SK-N-SH treated with all-trans-retinoic acid at 6 μM for 48 hours (cell line): ENCODE measurements around the gene CARD14.

Experiments
- ATAC-seq: fragments of 200-7000 bp; cut with Tn5 transposase; 3 replicates; pipeline ENCODE4 v1.9.1; 2020; ENCODE audit warnings: mild to moderate bottlenecking, moderate library complexity
- ARNTL ChIP-seq: fragments of 450-650 bp; formaldehyde crosslinking; IDR thresholded peaks from 2 replicates; pipeline ENCODE4 v1.5.0; 2020; ENCODE audit warnings: low read depth, mild to moderate bottlenecking, moderate library complexity, borderline replicate concordance
- BACH2 ChIP-seq: fragments of 250-450 bp; sonication (Bioruptor Pico); IDR thresholded peaks from 2 replicates; pipeline ENCODE4 v1.9.0; 2021; ENCODE audit warnings: mild to moderate bottlenecking, borderline replicate concordance
- CSDC2 ChIP-seq: fragments of 250-450 bp; sonication (Bioruptor Pico); IDR thresholded peaks from 2 replicates; pipeline ENCODE4 v1.5.0; 2020; ENCODE audit warnings: mild to moderate bottlenecking, moderate library complexity
- CSRNP3 ChIP-seq: fragments of 250-450 bp; sonication (Bioruptor Pico); IDR thresholded peaks from 2 replicates; pipeline ENCODE4 v1.5.1; 2021; ENCODE audit warnings: mild to moderate bottlenecking, moderate library complexity
- ESRRG ChIP-seq: fragments of 250-450 bp; sonication (Bioruptor Pico); IDR thresholded peaks from 2 replicates; pipeline ENCODE4 v1.6.1; 2021; ENCODE audit warnings: mild to moderate bottlenecking
- GLIS3 ChIP-seq: fragments of 250-450 bp; sonication (Bioruptor Pico); IDR thresholded peaks from 2 replicates; pipeline ENCODE4 v1.5.0; 2020; ENCODE audit warnings: mild to moderate bottlenecking, moderate library complexity
- ISL1 ChIP-seq: fragments of 250-450 bp; sonication (Bioruptor Pico); IDR thresholded peaks from 2 replicates; pipeline ENCODE4 v2.1.2; 2022; ENCODE audit warnings: mild to moderate bottlenecking, moderate library complexity
- OSR1 ChIP-seq: fragments of 250-450 bp; sonication (Bioruptor Pico); IDR thresholded peaks from 2 replicates; pipeline ENCODE4 v1.8.0; 2022; ENCODE audit warnings: moderate library complexity, mild to moderate bottlenecking, inconsistent platforms
- PPARA ChIP-seq: fragments of 250-450 bp; sonication (Bioruptor Pico); IDR thresholded peaks from 2 replicates; pipeline ENCODE4 v1.5.0; 2020; ENCODE audit warnings: mild to moderate bottlenecking, borderline replicate concordance
- RARB ChIP-seq: fragments of 250-450 bp; sonication (Bioruptor Pico); IDR thresholded peaks from 2 replicates; pipeline ENCODE4 v1.8.0; 2021; ENCODE audit warnings: mild to moderate bottlenecking, moderate library complexity
- TCF4 ChIP-seq: fragments of 250-450 bp; sonication (Bioruptor Pico); IDR thresholded peaks from 2 replicates; pipeline ENCODE4 v1.8.0; 2021; ENCODE audit warnings: mild to moderate bottlenecking, moderate library complexity, borderline replicate concordance
- TOX ChIP-seq: fragments of 250-450 bp; sonication (Bioruptor Pico); IDR thresholded peaks from 2 replicates; pipeline ENCODE4 v1.8.0; 2021; ENCODE audit warnings: mild to moderate bottlenecking, moderate library complexity, borderline replicate concordance
- TSHZ2 ChIP-seq: fragments of 250-450 bp; sonication (Bioruptor Pico); IDR thresholded peaks from 2 replicates; pipeline ENCODE4 v1.5.0; 2020; ENCODE audit warnings: mild to moderate bottlenecking, moderate library complexity
- ZC3H10 ChIP-seq: fragments of 250-450 bp; sonication (Bioruptor Pico); IDR thresholded peaks from 2 replicates; pipeline ENCODE4 v1.5.1; 2021; ENCODE audit warnings: mild to moderate bottlenecking, moderate library complexity
- ZFP3 ChIP-seq: fragments of 250-450 bp; sonication (Bioruptor Pico); IDR thresholded peaks from 2 replicates; pipeline ENCODE4 v1.5.0; 2020; ENCODE audit warnings: mild to moderate bottlenecking, moderate library complexity
- ZFP30 ChIP-seq: fragments of 450-650 bp; formaldehyde crosslinking; IDR thresholded peaks from 2 replicates; pipeline ENCODE4 v1.5.0; 2022; ENCODE audit warnings: mild to moderate bottlenecking, moderate library complexity
- ZNF565 ChIP-seq: fragments of 450-650 bp; formaldehyde crosslinking; conservative IDR thresholded peaks from 2 replicates; pipeline ENCODE4 v1.5.0; 2020; ENCODE audit warnings: low read depth, mild to moderate bottlenecking, moderate library complexity
- ZNF70 ChIP-seq: fragments of 450-650 bp; formaldehyde crosslinking; IDR thresholded peaks from 2 replicates; pipeline ENCODE4 v1.5.0; 2020; ENCODE audit warnings: mild to moderate bottlenecking, moderate library complexity
- ZNF8 ChIP-seq: fragments of 450-650 bp; formaldehyde crosslinking; IDR thresholded peaks from 2 replicates; pipeline ENCODE4 v1.5.0; 2020; ENCODE audit warnings: mild to moderate bottlenecking, moderate library complexity
- TF ChIP-seq, protein P1 (sequence below): fragments of 250-450 bp; sonication (Bioruptor Pico); IDR thresholded peaks from 2 replicates; pipeline ENCODE4 v1.5.1; 2020; ENCODE audit warnings: low read depth, mild to moderate bottlenecking, moderate library complexity
- TF ChIP-seq, protein P2 (sequence below): fragments of 250-450 bp; sonication (Bioruptor Pico); IDR thresholded peaks from 2 replicates; pipeline ENCODE4 v1.8.0; 2020; ENCODE audit warnings: mild to moderate bottlenecking, moderate library complexity, borderline replicate concordance

CARD14 gene

DNA sequence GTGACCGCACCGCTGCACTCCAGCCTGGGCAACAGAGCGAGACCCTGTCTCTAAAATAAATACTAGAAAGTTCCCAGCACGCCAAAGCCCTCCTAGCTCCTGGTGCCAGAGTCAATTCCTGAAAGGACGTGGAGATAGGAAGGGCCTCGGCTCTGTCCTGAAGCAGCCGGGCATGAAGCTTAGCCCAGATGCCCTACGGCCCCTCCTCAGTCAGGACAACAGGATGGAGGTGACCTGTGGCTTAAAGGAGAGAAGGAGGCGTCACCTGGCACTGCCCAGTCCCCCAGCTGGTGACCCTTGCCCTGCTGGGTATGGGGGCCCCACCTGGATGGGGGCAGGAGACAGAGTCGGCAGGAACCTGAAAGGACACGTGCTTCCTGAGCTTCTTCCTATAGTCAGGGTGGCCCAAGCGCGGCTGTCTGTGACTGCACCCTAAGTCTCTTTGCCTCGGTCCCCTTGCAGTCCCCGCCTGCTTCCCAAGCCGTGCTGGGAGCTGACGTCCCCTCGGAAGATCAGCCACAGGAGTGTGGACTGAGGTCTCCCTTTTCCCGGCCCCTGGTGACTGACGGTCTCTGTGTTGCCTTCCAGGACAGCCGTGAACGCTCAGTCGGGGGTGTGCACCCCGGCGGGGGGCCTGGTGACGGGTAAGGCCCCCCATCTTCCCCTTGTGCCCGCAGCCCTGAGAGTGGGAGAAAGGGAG is 75.9 kb downstream of the CARD14 start:
- TF ChIP-seq ARNTL (no peak), TCF4 (no peak), OSR1 (no peak), GLIS3 (CRISPR knock-in tag) (no peak), ESRRG (CRISPR knock-in tag) (no peak), RARB (no peak), ZFP30 (no peak), ZNF70 (CRISPR knock-in tag) (no peak), BACH2 (CRISPR knock-in tag) (no peak), ZNF8 (CRISPR knock-in tag) (no peak), CSDC2 (CRISPR knock-in tag) (no peak), ZC3H10 (no peak), ISL1 (CRISPR knock-in tag) (no peak), CSRNP3 (CRISPR knock-in tag) (no peak), PPARA (CRISPR knock-in tag) (no peak), TOX (CRISPR knock-in tag) (no peak)
- TF ChIP-seq, protein P1, sequence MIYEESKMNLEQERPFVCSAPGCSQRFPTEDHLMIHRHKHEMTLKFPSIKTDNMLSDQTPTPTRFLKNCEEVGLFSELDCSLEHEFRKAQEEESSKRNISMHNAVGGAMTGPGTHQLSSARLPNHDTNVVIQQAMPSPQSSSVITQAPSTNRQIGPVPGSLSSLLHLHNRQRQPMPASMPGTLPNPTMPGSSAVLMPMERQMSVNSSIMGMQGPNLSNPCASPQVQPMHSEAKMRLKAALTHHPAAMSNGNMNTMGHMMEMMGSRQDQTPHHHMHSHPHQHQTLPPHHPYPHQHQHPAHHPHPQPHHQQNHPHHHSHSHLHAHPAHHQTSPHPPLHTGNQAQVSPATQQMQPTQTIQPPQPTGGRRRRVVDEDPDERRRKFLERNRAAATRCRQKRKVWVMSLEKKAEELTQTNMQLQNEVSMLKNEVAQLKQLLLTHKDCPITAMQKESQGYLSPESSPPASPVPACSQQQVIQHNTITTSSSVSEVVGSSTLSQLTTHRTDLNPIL (CRISPR knock-in tag): no peak

DNA sequence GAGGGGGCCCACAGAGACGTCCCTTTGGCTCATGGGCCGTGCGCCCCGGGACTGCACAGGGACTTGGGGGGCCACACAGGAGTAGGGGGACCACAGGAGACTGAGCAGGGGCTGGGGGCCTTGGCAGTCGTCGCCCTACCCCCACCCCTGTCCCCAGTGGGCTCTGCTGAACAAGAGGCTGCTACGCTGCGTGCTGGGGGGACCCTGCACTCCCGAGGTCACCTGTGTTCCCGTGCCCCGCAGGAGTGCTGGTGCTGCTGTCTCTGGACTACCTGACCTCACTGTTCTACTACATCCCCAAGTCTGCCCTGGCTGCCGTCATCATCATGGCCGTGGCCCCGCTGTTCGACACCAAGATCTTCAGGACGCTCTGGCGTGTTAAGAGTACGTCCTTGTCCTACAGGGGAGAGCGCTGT is 76.4 kb downstream of the CARD14 start:
- no peak for ATAC-seq
- no peak for TF ChIP-seq OSR1
- TF ChIP-seq CSDC2 (CRISPR knock-in tag): no peak
- TF ChIP-seq, protein P1 (CRISPR knock-in tag): no peak
- TF ChIP-seq TOX (CRISPR knock-in tag): no peak
- TF ChIP-seq ISL1 (CRISPR knock-in tag): no peak
- TF ChIP-seq CSRNP3 (CRISPR knock-in tag): no peak
- no peak for TF ChIP-seq GLIS3 (CRISPR knock-in tag)
- TF ChIP-seq TSHZ2 (CRISPR knock-in tag): no peak
- no peak for TF ChIP-seq ZNF70 (CRISPR knock-in tag)
- TF ChIP-seq, protein P2, sequence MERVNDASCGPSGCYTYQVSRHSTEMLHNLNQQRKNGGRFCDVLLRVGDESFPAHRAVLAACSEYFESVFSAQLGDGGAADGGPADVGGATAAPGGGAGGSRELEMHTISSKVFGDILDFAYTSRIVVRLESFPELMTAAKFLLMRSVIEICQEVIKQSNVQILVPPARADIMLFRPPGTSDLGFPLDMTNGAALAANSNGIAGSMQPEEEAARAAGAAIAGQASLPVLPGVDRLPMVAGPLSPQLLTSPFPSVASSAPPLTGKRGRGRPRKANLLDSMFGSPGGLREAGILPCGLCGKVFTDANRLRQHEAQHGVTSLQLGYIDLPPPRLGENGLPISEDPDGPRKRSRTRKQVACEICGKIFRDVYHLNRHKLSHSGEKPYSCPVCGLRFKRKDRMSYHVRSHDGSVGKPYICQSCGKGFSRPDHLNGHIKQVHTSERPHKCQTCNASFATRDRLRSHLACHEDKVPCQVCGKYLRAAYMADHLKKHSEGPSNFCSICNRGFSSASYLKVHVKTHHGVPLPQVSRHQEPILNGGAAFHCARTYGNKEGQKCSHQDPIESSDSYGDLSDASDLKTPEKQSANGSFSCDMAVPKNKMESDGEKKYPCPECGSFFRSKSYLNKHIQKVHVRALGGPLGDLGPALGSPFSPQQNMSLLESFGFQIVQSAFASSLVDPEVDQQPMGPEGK (CRISPR knock-in tag): no peak
- TF ChIP-seq ESRRG (CRISPR knock-in tag): no peak
- TF ChIP-seq ZFP3: no peak
- no peak for TF ChIP-seq ARNTL
- no peak for TF ChIP-seq ZNF565 (CRISPR knock-in tag)
- no peak for TF ChIP-seq ZC3H10
- TF ChIP-seq TCF4: no peak
- no peak for TF ChIP-seq PPARA (CRISPR knock-in tag)
- TF ChIP-seq ZNF8 (CRISPR knock-in tag): no peak
- no peak for TF ChIP-seq ZFP30
- no peak for TF ChIP-seq BACH2 (CRISPR knock-in tag)
- TF ChIP-seq, all 23 proteins: peak for 0

More for the DNA sequence above, 75.9 kb downstream of the CARD14 start:
- no peak for ATAC-seq
